Neutrophil (primary cell): ENCODE data around the gene ARIH2.

ENCODE experiments used
- H3K27ac ChIP-seq: fragments of 200-600 bp; sonication (generic); 2 replicates; pipeline ENCODE4 v1.5.1; 2016; ENCODE audit warnings: mild to moderate bottlenecking, moderate library complexity
- H3K27me3 ChIP-seq: fragments of 200-600 bp; sonication (generic); 2 replicates; pipeline ENCODE4 v1.6.0; 2016; ENCODE audit warnings: mild to moderate bottlenecking
- H3K36me3 ChIP-seq: fragments of 200-600 bp; sonication (generic); 2 replicates; pipeline ENCODE4 v1.5.1; 2017
- H3K4me1 ChIP-seq, 2 experiments: fragments of 200-600 bp in 1 of 2; sonication (generic) in 1 of 2; 1 replicate in 1 of 2; 2 replicates in 1 of 2; pipeline versions ENCODE4 v1.5.1 to v1.6.1; 2013 to 2016; ENCODE audit warnings: low read depth in 1 of 2, low read length in 1 of 2, mild to moderate bottlenecking in 1 of 2, moderate library complexity in 1 of 2; ENCODE audit not compliant: control insufficient read depth in 1 of 2, insufficient read depth in 1 of 2
- H3K4me3 ChIP-seq, 2 experiments: fragments of 200-600 bp in 1 of 2; sonication (generic) in 1 of 2; 1 replicate in 1 of 2; 2 replicates in 1 of 2; pipeline ENCODE4 v1.5.1; 2013 to 2016; ENCODE audit warnings: low read depth in 1 of 2, low read length in 1 of 2, mild to moderate bottlenecking in 1 of 2, moderate library complexity in 1 of 2
- H3K9me3 ChIP-seq: fragments of 200-600 bp; sonication (generic); 2 replicates; pipeline ENCODE4 v1.5.1; 2016
- TF ChIP-seq, protein P1 (sequence below): fragments of 200-600 bp; sonication (generic); IDR thresholded peaks from 2 replicates; pipeline ENCODE4 v1.5.1; 2016; ENCODE audit warnings: antibody characterized with exemption

Gene ARIH2

GRCh38 chr3:48930590-48930989 lies 11.9 kb downstream of the ARIH2 start:
- H3K27me3 ChIP-seq = no peaks in the 10 kb centered on the region
- H3K27ac ChIP-seq = no peak overlapping the region
- no peak overlapping the region for H3K4me3 ChIP-seq
- H3K9me3 ChIP-seq = no peaks in the 10 kb centered on the region
- H3K36me3 ChIP-seq = peaks cover 40% of the 10 kb centered on the region
- TF ChIP-seq, protein P1, sequence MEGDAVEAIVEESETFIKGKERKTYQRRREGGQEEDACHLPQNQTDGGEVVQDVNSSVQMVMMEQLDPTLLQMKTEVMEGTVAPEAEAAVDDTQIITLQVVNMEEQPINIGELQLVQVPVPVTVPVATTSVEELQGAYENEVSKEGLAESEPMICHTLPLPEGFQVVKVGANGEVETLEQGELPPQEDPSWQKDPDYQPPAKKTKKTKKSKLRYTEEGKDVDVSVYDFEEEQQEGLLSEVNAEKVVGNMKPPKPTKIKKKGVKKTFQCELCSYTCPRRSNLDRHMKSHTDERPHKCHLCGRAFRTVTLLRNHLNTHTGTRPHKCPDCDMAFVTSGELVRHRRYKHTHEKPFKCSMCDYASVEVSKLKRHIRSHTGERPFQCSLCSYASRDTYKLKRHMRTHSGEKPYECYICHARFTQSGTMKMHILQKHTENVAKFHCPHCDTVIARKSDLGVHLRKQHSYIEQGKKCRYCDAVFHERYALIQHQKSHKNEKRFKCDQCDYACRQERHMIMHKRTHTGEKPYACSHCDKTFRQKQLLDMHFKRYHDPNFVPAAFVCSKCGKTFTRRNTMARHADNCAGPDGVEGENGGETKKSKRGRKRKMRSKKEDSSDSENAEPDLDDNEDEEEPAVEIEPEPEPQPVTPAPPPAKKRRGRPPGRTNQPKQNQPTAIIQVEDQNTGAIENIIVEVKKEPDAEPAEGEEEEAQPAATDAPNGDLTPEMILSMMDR = no peak
- peaks cover 10 to 13% of the 10 kb centered on the region in 2 experiments for H3K4me1 ChIP-seq

- no peak overlapping the region for H3K27ac ChIP-seq
- no peaks in the 10 kb centered on the region for H3K9me3 ChIP-seq
- H3K36me3 ChIP-seq = peaks cover 42% of the 10 kb centered on the region
- TF ChIP-seq, protein P1 = no peak
- H3K4me3 ChIP-seq = no peak overlapping the region
- peaks cover 10 to 13% of the 10 kb centered on the region in 2 experiments for H3K4me1 ChIP-seq
- no peaks in the 10 kb centered on the region for H3K27me3 ChIP-seq
Observed at GRCh38 chr3:48931944-48932580, 13.4 kb downstream of the ARIH2 start.

- Histone ChIP-seq H3K27me3 (no peaks in the 10 kb centered on the region), H3K9me3 (no peaks in the 10 kb centered on the region), H3K4me1 (no peaks in the 10 kb centered on the region), H3K27ac (no peak overlapping the region), H3K4me3 (no peak overlapping the region), H3K36me3 (peaks cover 37% of the 10 kb centered on the region)
- TF ChIP-seq, protein P1 = no peak
Observed at GRCh38 chr3:48934333-48934991, 15.8 kb downstream of the ARIH2 start.

DNA sequence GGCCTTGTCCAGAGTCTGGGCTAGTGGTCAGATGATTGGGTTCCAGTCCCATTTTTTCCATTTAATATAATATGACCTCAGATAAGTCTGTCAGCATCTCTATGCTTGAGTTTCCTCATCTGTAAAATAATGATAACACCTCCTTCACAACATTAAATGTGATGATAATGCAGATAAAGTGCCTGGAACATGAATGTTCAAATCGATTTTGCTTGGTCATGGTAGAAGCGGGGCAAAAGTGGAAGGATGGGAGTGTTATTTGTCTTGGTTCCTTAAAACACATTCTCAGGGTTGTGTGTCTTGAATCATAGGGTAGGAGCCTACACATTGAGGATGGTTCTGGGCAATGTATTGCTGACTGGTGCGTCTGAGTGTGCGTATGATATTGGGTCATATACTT lies 16.9 kb downstream of the ARIH2 start:
- Histone ChIP-seq H3K4me3 (no peak overlapping the region), H3K4me1 (no peaks in the 10 kb centered on the region), H3K27me3 (no peaks in the 10 kb centered on the region), H3K27ac (no peak overlapping the region), H3K9me3 (no peaks in the 10 kb centered on the region), H3K36me3 (peaks cover 34% of the 10 kb centered on the region)
- TF ChIP-seq, protein P1 = no peak

DNA sequence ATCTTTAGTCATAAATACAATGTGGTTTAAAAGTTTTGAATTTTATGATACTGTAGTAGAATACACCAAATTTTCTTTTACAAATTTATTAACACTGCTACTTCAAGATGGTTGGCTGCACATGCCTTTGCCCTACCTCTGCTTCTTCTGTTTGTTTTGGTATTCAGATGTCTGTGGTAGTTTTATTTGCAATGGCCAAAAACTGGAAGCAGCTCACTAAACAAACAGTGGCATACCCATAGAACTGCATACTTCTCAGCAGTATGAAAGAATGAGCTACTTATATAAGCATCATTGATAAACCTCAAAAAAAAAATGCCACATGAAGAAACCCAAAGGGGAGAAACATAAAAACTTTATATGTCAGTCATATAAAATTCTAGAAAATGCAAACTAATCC lies 19.5 kb downstream of the ARIH2 start:
- H3K9me3 ChIP-seq = no peaks in the 10 kb centered on the region
- H3K36me3 ChIP-seq = peaks cover 34% of the 10 kb centered on the region
- H3K27ac ChIP-seq = no peak overlapping the region
- TF ChIP-seq, protein P1 = no peak
- no peaks in the 10 kb centered on the region for H3K27me3 ChIP-seq
- no peaks in the 10 kb centered on the region for H3K4me1 ChIP-seq
- no peak overlapping the region for H3K4me3 ChIP-seq
